GM18498 (cell line): ENCODE measurements around the gene MOB2.

ENCODE experiments used
- ATAC-seq: cut with Tn5 transposase; IDR thresholded peaks from one replicate; pipeline ENCODE4 v1.9.1; 2021; ENCODE audit warnings: mild to moderate bottlenecking, moderate library complexity; ENCODE audit not compliant: unreplicated experiment

MOB2 gene

GRCh38 chr11:1505480-1505879 lies 18.9 kb upstream of the MOB2 start:
- ATAC-seq: no peak

GRCh38 chr11:1504581-1505290 lies 18.2 kb upstream of the MOB2 start:
- no peak for ATAC-seq

- ATAC-seq: no peak
These were observed 17.6 kb upstream of the MOB2 start for GRCh38 chr11:1504138-1504537.

GRCh38 chr11:1503708-1504104 lies 17.1 kb upstream of the MOB2 start:
- no peak for ATAC-seq

- ATAC-seq: no peak
These were observed 16.6 kb upstream of the MOB2 start for GRCh38 chr11:1502954-1503707.

- no peak for ATAC-seq
These were observed 15.8 kb upstream of the MOB2 start for GRCh38 chr11:1502168-1502953.

GRCh38 chr11:1501421-1502167 lies 15.0 kb upstream of the MOB2 start:
- ATAC-seq: no peak

GRCh38 chr11:1500466-1501420 lies 14.2 kb upstream of the MOB2 start:
- no peak for ATAC-seq

- no peak for ATAC-seq
These were observed 13.3 kb upstream of the MOB2 start for GRCh38 chr11:1499899-1500298.

GRCh38 chr11:1499261-1499890 lies 12.8 kb upstream of the MOB2 start:
- no peak for ATAC-seq

- ATAC-seq: no peak
These were observed 11.7 kb upstream of the MOB2 start for GRCh38 chr11:1498262-1498661.

GRCh38 chr11:1497600-1497999 lies 11.0 kb upstream of the MOB2 start:
- ATAC-seq: no peak

- ATAC-seq: no peak
These were observed 10.1 kb upstream of the MOB2 start for GRCh38 chr11:1496761-1497095.

GRCh38 chr11:1496091-1496760 lies 9.6 kb upstream of the MOB2 start:
- ATAC-seq: no peak

GRCh38 chr11:1494650-1495049 lies 8.1 kb upstream of the MOB2 start:
- no peak for ATAC-seq

- no peak for ATAC-seq
These were observed 7.2 kb upstream of the MOB2 start for GRCh38 chr11:1493650-1494244.

- ATAC-seq: no peak
These were observed 4.8 kb upstream of the MOB2 start for GRCh38 chr11:1491379-1491778.

- ATAC-seq: no peak
These were observed 4.1 kb upstream of the MOB2 start for GRCh38 chr11:1490651-1491050.
